Thoracic aorta (tissue), 2 donors: ENCODE measurements around the gene MED13L. TPM values are rescaled to one million over a fixed set of nuclear protein-coding genes. Genes with fewer than 3 reads are reported as not detected.

Experiments
- ATAC-seq: fragments of 150-250 bp; one replicate; pipeline ENCODE4 v1.8.0; 2017; ENCODE audit warnings: low read depth; ENCODE audit not compliant: insufficient number of reproducible peaks, low FRiP score
- DNase-seq: peaks from one replicate; pipeline ENCODE4 v3.0.0-alpha.2; 2020; ENCODE audit warnings: low spot score
- H3K27ac ChIP-seq, 2 donors: fragments of 200-600 bp; sonication (generic); 1 replicate in 1 of 2; 2 replicates in 1 of 2; pipeline ENCODE4 v1.5.1; 2016; ENCODE audit warnings: mild to moderate bottlenecking in 2 of 2, moderate library complexity in 2 of 2
- H3K27me3 ChIP-seq: fragments of 200-600 bp; sonication (generic); replicated peaks from 2 replicates; pipeline ENCODE4 v1.6.0; 2016; ENCODE audit warnings: mild to moderate bottlenecking; ENCODE audit not compliant: insufficient read depth
- H3K36me3 ChIP-seq: fragments of 200-600 bp; sonication (generic); one replicate; pipeline ENCODE4 v1.5.1; 2016
- H3K4me1 ChIP-seq, 2 donors: fragments of 200-600 bp; sonication (generic); 1 replicate in 1 of 2; 2 replicates in 1 of 2; pipeline versions ENCODE4 v1.5.1 to v1.6.0; 2016; ENCODE audit warnings: low read depth in 2 of 2, mild to moderate bottlenecking in 1 of 2; ENCODE audit not compliant: control insufficient read depth in 1 of 2
- H3K4me3 ChIP-seq: fragments of 200-600 bp; sonication (generic); 2 replicates; pipeline ENCODE4 v1.5.1; 2016; ENCODE audit warnings: mild to moderate bottlenecking
- H3K9me3 ChIP-seq: fragments of 200-600 bp; sonication (generic); 2 replicates; pipeline ENCODE4 v1.5.1; 2016
- total RNA-seq, 2 donors: library from RNA; depleted of rRNA; stranded (reverse); fragments of >200 nt; gene quantifications; one replicate each; pipeline versions ENCODE4 v1.1.0 to v1.2.3, GENCODE V29; 2016
- TF ChIP-seq, protein P1 (sequence below): fragments of 200-600 bp; sonication (generic); IDR thresholded peaks from one replicate; pipeline ENCODE4 v1.5.1; 2019; ENCODE audit warnings: antibody characterized with exemption

MED13L gene
- total RNA-seq, 2 donors from 2014 or later, result 186 to 221 TPM

DNA sequence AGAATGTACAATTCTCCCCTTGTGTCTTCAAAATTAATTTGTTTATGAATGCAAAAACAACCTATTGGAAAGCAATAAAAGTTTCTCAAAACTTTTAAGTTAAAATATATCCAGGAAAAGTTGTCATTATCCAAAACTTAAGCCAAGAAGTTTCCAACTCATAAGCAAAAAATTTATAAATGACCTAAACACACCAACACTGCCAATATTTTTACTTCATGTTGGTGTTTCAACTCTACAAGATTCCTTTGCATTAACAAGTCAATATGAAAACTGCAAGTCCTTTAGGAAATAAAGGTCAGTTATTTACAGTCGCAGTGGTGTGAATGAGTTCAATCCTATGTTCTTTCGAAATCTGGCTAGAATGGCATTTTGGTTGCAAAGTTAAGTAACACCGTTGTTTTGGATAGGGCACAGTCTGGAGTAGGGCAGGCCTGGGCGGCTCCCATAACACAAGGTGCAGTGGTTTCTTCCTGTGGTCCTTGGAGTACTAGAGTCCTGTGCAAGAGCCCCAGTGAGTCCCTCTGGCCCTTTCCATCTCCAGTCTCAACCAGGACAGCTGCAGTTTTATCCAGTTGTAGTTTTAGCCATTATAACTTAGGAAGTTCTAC, 151.4 kb downstream of the MED13L start:
- Histone ChIP-seq H3K4me1 (peaks cover 58 to 96% of the 10 kb centered on the region in 2 donors), H3K27me3 (no peaks in the 10 kb centered on the region), H3K9me3 (no peaks in the 10 kb centered on the region), H3K36me3 (no peaks in the 10 kb centered on the region), H3K27ac (no peak overlapping the region), H3K4me3 (no peak overlapping the region)
- no peak for DNase-seq
- TF ChIP-seq, protein P1, sequence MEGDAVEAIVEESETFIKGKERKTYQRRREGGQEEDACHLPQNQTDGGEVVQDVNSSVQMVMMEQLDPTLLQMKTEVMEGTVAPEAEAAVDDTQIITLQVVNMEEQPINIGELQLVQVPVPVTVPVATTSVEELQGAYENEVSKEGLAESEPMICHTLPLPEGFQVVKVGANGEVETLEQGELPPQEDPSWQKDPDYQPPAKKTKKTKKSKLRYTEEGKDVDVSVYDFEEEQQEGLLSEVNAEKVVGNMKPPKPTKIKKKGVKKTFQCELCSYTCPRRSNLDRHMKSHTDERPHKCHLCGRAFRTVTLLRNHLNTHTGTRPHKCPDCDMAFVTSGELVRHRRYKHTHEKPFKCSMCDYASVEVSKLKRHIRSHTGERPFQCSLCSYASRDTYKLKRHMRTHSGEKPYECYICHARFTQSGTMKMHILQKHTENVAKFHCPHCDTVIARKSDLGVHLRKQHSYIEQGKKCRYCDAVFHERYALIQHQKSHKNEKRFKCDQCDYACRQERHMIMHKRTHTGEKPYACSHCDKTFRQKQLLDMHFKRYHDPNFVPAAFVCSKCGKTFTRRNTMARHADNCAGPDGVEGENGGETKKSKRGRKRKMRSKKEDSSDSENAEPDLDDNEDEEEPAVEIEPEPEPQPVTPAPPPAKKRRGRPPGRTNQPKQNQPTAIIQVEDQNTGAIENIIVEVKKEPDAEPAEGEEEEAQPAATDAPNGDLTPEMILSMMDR, result no peak
- no peak for ATAC-seq

DNA sequence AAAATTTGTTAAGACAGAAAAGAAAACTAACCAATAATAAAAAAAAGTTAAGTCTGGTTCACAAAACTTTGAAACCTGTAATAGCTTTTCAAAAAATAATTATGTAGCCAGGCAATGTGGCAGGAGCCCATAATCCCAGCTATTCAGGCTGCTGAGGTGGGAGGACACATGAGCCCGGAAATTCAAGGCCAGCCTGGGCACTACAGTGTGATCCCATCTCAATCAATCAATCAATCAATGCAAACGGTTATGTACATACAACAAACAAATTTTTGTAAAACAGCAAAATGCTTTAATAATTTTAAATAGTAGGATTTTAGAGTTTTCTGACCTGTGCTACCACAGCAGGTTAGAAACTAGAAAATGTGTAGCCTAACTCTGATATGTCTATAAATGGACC, 152.4 kb downstream of the MED13L start:
- Histone ChIP-seq H3K36me3 (no peaks in the 10 kb centered on the region), H3K27ac (no peak overlapping the region), H3K4me3 (no peak overlapping the region), H3K27me3 (no peaks in the 10 kb centered on the region), H3K9me3 (no peaks in the 10 kb centered on the region), H3K4me1 (peaks cover 56 to 96% of the 10 kb centered on the region in 2 donors)
- no peak for ATAC-seq
- TF ChIP-seq, protein P1, result no peak
- DNase-seq, result no peak

DNA sequence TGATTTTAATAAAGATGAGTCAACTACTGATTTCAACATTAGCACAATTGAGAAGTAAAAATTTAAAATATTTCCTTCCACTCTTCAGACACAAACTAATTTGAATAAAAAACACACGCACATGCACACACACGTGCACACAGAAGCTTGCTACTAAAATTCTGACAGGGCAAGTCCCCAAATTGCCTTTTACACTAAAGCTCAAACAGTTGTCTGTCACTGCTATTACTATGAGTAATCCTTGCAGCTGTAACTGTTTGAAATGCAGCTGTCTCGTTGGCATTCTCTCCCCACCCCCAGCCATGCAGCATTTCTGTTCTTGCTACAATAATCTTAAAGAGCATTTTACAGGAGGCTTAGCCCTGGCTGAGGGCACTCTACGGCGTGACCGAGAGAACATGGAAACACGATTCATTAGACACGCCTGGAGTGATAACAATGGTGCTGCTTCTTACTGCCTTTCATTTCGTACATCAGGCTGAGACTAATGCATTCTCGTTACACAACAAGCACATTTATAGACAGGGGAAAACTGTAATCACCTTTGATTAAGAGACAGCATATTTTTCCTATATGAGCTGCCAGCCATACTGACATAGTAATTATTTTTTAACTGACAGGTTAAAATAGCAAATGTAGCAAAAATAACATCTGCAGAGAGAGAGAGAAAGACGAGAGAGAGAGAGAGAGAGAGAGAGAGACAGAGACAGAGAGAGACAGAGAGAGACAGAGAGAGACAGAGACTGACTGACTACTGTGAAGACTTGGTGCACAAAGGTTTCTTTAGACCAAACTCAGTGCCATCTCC, 153.8 kb downstream of the MED13L start:
- Histone ChIP-seq H3K4me3 (peak overlapping the region; percentile 25), H3K27ac (no peak overlapping the region), H3K36me3 (no peaks in the 10 kb centered on the region), H3K4me1 (peaks cover 50 to 93% of the 10 kb centered on the region in 2 donors), H3K9me3 (no peaks in the 10 kb centered on the region), H3K27me3 (no peaks in the 10 kb centered on the region)
- DNase-seq, result no peak
- no peak for ATAC-seq
- TF ChIP-seq, protein P1, result no peak

DNA sequence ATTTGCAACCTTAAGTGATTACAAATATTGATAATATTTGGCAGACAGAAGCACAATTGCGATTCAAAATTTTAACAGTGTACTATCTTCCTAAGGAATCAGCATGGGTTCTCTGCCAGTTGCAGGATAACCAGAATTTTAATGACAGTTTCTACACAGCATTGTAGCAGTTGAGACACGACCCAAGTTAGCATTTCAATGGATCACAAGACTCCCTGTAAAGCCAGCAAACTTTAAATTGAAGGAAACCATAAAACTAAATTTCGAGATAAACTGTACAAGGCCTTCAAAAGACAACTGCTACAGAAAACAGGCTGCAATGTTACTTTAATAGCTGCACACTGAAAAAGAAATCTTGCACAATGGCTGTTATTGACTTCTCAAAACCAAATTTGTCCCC, 154.9 kb downstream of the MED13L start:
- TF ChIP-seq, protein P1, result no peak
- no peaks in the 10 kb centered on the region for H3K27me3 ChIP-seq
- no peak for DNase-seq
- no peaks in the 10 kb centered on the region for H3K36me3 ChIP-seq
- H3K4me1 ChIP-seq, result peaks cover 44 to 83% of the 10 kb centered on the region in 2 donors
- H3K27ac ChIP-seq, result no peak overlapping the region
- H3K4me3 ChIP-seq, result no peak overlapping the region
- H3K9me3 ChIP-seq, result no peaks in the 10 kb centered on the region
- ATAC-seq, result no peak

DNA sequence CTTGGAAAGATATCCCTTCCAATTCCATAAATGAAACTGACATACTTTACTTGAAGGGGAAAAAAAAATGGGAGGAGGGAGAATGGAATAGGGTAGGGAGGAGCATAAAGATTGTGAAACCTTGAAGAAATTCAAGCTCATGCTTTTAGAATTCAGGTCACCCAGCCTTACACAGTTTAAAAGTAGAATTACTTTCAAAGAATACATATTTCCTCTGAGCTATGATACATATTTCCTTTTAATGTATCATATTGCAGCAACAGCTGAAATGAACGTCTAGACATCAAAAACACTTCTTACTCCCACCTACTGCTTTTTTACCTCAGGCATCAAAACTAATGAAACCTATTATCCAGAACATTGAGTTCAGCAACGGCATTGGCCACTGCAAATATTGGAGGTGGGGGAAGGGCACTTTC, 156.0 kb downstream of the MED13L start:
- Histone ChIP-seq H3K9me3 (no peaks in the 10 kb centered on the region), H3K4me3 (peak overlapping the region; percentile 36), H3K36me3 (no peaks in the 10 kb centered on the region), H3K27ac (no peak overlapping the region), H3K4me1 (peaks cover 40 to 74% of the 10 kb centered on the region in 2 donors), H3K27me3 (no peaks in the 10 kb centered on the region)
- DNase-seq (no peak), ATAC-seq (no peak)
- TF ChIP-seq, protein P1, result no peak
